ENCODE data around the gene USP5.
"Not testable (repeated sequence)": the region's sequence is repeated elsewhere in the genome, so short reads cannot be mapped to it uniquely, and the experiment has no call there.

USP5 gene

GRCh38 chr12:6890789-6891645 lies 39.1 kb downstream of the USP5 start:
- DNase-seq = peak; percentile 99

GRCh38 chr12:6891646-6892001 lies 39.7 kb downstream of the USP5 start:
- no peak for DNase-seq

DNA sequence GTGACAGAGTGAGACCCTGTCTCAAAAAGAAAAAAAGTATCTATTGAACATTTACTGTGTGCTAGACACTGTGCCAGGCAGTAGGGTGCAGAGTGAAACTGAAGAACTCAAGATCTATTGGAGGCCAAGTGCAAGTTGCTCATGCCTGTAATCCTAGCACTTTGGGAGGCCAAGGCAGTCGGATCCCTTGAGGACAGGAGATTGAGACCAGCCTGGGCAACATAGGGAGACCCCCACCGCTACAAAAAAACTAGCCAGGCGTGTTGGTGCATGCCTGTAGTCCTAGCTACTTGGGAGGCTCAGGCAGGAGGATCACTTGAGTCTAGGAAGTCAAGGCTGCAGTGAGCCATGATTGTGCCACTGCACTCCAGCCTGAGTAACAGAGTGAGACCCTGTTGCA lies 40.7 kb downstream of the USP5 start:
- not testable (repeated sequence) for DNase-seq

DNA sequence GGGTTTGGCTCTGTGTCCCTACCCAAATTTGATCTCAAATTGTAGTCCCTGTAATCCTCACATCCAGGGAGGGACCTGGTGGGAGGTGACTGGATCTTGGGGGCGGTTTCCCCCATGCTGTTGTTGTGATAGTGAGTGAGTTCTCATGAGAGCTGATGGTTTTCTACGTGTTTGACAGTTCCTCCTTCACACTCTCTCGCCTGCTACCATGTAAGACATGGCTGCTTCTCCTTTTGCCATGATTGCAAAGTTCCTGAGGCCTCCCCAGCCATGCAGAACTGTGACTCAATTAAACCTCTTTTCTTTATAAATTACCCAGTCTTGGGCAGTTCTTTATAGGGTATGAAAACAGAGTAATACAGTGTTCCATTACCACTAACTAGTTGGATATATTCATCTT lies 42.4 kb downstream of the USP5 start:
- DNase-seq = no peak

GRCh38 chr12:6896846-6897435 lies 45.0 kb downstream of the USP5 start:
- DNase-seq = no peak

DNA sequence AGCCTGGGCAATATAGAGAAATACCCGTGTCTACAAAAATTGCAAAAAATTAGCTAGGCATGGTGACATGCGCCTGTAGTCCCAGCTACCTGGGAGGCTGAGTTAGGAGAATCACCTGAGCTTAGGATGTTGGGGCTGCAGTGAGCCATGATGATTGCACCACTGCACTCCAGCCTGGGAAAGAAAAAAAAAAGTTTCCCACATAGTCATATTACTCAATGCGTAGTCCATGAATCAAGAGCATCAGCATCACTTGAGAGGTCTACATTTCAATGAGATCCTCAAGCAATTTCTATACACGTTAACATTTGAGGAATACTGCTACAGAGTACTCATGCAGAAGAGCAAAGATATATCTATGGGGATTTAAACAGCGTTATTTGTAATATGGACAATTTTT lies 47.5 kb downstream of the USP5 start:
- DNase-seq = no peak

GRCh38 chr12:6899837-6900519 lies 48.0 kb downstream of the USP5 start:
- no peak for DNase-seq

DNA sequence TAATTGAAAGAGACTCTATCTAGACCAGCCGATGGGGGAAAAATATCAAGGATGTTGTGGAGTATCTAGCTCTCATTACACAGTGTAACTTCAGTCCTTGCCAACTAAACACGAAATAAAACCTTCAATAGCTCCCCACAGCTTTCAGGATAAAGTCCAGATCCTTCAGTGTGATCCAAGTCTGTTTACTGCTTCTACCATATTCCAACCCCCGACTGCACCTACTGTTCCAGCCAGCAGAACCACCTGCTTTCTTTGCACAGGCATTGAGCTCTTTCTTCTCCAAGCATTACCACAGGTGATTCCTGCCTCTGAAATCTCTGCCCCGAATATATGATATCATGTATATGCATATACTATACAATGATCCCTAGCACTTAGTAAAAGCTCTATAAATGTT lies 50.5 kb downstream of the USP5 start:
- no peak for DNase-seq

DNA sequence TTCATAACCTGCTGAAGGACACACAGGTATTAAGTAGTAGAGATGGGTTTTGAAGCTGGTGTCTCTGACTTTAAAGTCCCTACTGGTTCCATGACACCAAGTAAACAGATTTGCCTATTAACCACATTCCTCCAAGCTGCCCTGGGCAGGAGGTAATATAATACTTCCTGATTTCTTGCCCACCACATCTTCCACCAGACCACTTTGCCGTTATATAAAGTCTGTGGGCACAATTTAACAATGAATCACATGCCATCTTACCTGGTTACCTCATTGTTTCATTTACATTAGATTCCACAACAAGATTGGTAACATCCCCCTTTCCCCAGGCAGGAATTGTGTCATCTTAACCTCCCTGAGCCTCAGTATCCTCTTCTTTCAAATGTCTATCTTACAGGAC lies 51.8 kb downstream of the USP5 start:
- DNase-seq = no peak

- DNase-seq = peak; percentile 96
Measured at GRCh38 chr12:6904280-6905276, 52.6 kb downstream of the USP5 start, which contains the start of gene LRRC23. Gene LRRC23, plus strand, starts transcription at chr12:6904822. Its CDS starts 812 bp downstream, at chr12:6905634.

DNA sequence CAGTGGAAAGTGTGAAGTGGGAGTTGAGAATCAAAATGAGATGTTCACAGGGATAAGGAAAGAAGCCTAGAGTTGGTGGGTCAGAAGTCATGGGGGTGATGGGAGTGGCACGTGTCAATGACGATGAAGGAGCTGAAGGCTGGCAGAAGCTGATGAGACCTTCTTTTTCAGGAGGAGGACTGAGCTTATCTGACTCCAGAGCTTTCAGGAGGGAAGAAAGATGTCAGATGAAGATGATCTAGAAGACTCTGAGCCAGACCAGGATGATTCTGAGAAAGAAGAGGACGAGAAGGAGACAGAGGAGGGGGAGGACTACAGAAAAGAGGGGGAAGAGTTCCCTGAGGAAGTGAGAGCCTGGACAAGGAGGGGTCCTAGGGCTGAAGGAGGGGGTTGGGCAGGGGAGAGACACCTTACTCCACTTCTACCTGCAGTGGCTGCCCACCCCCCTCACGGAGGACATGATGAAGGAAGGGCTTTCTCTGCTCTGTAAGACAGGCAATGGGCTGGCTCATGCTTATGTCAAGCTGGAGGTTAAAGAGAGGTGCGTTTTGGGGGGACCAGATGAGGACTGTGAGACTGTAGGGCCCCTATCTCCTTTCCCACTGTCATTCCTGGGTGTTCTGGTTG lies 53.6 kb downstream of the USP5 start:
- DNase-seq = no peak

- not testable (repeated sequence) for DNase-seq
Measured at GRCh38 chr12:6908141-6908540, 56.2 kb downstream of the USP5 start.

DNA sequence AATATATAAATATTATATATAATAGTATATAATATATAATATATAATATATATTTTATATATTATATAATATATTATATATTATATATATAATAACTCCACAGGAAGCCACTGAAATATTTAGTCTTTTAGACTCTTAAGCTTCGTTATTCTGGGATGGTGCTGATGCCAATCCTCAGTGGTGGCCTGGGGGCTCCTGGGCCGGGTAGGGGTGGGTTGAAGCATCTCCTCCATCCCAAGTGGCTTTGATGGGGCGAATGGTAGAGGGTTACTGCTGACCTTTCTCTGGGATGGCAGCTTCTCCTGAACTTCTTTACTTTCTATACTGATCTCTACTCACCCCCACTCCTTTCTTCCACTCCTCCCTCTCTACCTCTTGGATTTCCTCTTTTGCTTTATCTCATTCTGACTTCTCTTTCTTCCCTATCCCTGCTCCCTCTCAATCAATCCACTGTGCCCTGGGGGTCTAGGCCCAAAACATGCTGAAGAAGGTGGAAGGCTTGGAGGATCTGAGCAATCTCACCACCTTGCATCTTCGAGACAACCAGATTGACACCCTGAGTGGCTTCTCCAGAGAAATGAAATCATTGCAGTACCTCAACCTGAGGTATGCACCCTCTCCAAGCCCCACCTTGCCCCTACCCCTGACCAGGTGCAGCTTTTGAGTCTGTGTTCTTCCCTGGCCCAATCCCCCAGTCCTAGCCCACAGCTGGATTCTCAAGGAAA lies 57.6 kb downstream of the USP5 start:
- DNase-seq = no peak

- DNase-seq = no peak
Measured at GRCh38 chr12:6912164-6912935, 60.4 kb downstream of the USP5 start.

DNA sequence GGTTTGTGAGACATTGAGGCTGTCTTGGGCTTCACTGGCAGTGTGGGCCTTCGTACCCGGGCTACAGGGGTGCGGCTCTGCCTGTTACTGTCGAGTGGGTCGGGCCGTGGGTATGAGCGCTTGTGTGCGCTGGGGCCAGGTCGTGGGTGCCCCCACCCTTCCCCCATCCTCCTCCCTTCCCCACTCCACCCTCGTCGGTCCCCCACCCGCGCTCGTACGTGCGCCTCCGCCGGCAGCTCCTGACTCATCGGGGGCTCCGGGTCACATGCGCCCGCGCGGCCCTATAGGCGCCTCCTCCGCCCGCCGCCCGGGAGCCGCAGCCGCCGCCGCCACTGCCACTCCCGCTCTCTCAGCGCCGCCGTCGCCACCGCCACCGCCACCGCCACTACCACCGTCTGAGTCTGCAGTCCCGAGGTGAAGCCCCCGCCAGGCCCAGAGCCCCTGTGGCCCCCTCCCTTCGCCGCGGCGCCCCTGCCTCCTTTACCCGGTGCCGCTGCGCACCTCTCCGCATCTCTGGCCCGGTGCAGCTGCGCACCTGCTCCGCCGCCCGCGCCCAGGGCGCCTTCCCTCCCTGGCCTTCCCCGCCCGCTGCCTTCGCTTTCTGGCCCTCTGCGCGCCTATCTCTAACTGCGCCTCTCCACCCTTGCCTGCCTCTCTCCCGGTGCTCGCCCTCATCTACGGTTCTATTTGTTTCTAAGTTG lies 62.4 kb downstream of the USP5 start, which contains the start of gene ENO2:
ENO2 (plus strand) TSS at position 335 of the 701 bp plus-strand sequence. CDS start 1,253 bp downstream, outside the sequence.
- peak; percentile 84 for DNase-seq

DNA sequence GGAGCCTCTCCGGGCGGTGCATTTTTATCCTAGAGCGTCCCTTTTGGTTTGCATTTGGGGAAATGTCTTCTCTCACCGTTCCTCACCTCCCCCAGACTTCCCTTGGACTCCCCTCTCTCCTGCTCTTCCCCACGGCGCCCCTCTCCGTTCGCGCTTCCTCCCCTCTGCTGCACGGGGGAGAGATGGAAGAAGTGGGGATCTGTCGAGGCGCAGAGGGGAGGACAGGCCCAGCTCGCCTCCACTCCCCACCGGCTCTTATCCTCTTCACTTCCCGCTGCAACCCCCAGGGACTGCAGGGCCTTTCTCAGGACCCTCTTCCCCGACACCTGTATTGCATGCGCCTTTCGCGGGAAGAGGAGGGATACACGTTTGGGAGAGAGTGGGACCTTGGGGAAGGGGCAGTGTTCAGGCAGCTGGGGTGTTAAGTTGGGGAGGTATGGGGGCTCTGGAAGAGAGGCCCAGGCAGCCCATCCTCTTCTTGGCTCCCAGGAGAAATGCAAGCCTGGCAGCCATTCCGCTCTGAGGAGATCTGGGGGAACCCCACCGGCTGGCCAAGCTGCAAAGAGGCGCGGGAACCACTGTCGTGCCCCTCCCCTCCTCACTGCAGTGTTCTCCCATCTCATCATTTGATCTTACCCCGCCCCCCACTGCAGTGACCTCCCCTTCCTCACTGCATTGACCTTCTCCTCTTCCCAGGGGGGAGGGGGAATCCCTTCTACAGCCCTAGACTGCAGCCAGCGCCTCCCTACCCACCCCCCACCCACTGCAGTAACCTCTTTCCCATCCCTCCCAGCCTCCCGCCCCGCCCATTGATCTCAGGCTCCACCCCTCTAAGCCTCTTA lies 63.2 kb downstream of the USP5 start:
- no peak for DNase-seq

GRCh38 chr12:6915789-6916285 lies 63.9 kb downstream of the USP5 start:
- DNase-seq = no peak
